Choroid plexus epithelial cell (primary cell): Measurements from ENCODE around the gene TM7SF3.

Experiments used
- DNase-seq: peaks from one replicate; pipeline ENCODE4 v3.0.0-alpha.2; 2010; ENCODE audit warnings: low read depth
- H3K4me3 ChIP-seq: 2 replicates; pipeline ENCODE4 v1.5.1; 2011; ENCODE audit warnings: low read depth, mild to moderate bottlenecking, control low read depth, low read length, moderate library complexity
- CTCF ChIP-seq: conservative IDR thresholded peaks from 2 replicates; pipeline ENCODE4 v1.5.1; 2011; ENCODE audit warnings: low read depth, mild to moderate bottlenecking, control low read depth, inconsistent platforms, low read length, moderate library complexity

TM7SF3 gene

GRCh38 chr12:26928661-26929060, 85.5 kb downstream of the TM7SF3 start:
- TF ChIP-seq CTCF, result no peak
- DNase-seq, result no peak
- no peak overlapping the region for H3K4me3 ChIP-seq
